Stimulated activated naive CD8-positive, alpha-beta T cell treated with anti-CD3 and anti-CD28 coated beads, Interleukin-15, Interleukin-2, amounts not matched to agents 100 ng/mL and 50 ng/mL, for 24 hours (primary cell): ENCODE measurements around the gene RPS21.

Experiments
- H3K27ac Mint-ChIP-seq: one replicate; pipeline ENCODE4 v1.8.0; 2021; ENCODE audit warnings: mild to moderate bottlenecking, mixed read lengths
- H3K27me3 Mint-ChIP-seq: one replicate; pipeline ENCODE4 v1.8.0; 2021; ENCODE audit warnings: mixed read lengths
- H3K36me3 Mint-ChIP-seq: one replicate; pipeline ENCODE4 v1.8.0; 2021; ENCODE audit warnings: low read depth, mixed read lengths
- H3K4me1 Mint-ChIP-seq: one replicate; pipeline ENCODE4 v1.8.0; 2021; ENCODE audit warnings: low read depth, mixed read lengths
- H3K4me3 Mint-ChIP-seq: one replicate; pipeline ENCODE4 v1.8.0; 2021; ENCODE audit warnings: mild to moderate bottlenecking, mixed read lengths
- H3K9me3 Mint-ChIP-seq: one replicate; pipeline ENCODE4 v1.8.0; 2021; ENCODE audit warnings: mixed read lengths

RPS21 gene

DNA sequence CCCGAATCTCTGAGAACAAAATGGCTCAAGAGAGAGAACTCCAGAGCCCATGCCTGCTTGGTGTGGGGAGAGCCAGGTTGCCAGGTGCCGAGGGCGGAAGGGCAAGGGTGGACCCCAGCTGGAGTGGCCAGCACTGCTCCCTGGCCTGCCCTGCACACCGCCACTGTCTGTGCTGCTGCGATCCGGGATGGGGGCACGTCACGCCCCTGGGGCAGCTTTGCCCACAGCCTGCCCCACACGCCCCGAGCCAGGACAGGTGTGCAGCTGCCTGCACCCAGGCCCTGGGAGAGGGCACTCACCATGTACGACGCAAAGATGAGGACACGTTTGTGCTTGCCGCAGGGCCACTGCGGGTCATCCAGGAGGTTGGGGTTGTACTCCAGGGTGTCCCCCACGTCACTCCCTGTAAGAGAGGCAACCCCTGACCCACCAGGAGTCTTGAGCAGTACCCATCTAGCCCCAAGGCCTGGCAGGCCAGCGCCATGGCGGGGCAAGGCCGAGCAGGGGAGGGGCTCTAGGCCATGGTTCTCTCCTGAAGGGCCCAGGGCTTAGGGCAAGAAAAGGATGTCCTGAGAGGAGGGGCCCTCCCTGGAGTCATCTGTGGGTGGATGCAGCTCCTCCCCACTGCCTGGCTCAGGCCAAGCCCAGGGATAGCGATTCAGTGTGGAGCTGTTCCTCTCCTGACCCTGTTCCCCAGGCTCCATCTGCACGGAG lies 5.9 kb downstream of the RPS21 start:
- Mint-ChIP-seq H3K36me3 (peaks cover 33% of the 10 kb centered on the region), H3K27ac (no peak overlapping the region)

DNA sequence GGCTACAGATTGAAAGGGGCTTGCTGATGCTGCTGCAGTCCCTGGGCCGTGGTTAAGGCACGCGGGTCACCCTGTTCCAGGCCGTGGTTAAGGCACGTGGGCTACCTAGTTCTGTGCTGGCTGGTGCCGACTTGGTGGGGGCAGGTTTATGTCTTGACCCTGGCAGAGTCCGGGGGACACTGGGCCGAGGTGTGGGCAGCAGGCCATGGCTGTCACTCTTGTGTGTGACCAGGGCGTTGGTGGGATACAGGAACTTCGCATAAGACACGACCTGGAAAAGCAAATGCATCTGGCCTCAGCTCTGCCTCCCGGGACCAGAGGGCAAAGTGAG lies 6.4 kb downstream of the RPS21 start:
- H3K36me3 Mint-ChIP-seq: peaks cover 29% of the 10 kb centered on the region
- no peaks in the 10 kb centered on the region for H3K27me3 Mint-ChIP-seq
- H3K4me1 Mint-ChIP-seq: peaks cover 19% of the 10 kb centered on the region
- H3K4me3 Mint-ChIP-seq: no peak overlapping the region
- no peak overlapping the region for H3K27ac Mint-ChIP-seq
- no peaks in the 10 kb centered on the region for H3K9me3 Mint-ChIP-seq

More for the DNA sequence above, 5.9 kb downstream of the RPS21 start:
- Mint-ChIP-seq H3K4me3 (no peak overlapping the region), H3K9me3 (no peaks in the 10 kb centered on the region), H3K27me3 (no peaks in the 10 kb centered on the region), H3K4me1 (peaks cover 24% of the 10 kb centered on the region)

DNA sequence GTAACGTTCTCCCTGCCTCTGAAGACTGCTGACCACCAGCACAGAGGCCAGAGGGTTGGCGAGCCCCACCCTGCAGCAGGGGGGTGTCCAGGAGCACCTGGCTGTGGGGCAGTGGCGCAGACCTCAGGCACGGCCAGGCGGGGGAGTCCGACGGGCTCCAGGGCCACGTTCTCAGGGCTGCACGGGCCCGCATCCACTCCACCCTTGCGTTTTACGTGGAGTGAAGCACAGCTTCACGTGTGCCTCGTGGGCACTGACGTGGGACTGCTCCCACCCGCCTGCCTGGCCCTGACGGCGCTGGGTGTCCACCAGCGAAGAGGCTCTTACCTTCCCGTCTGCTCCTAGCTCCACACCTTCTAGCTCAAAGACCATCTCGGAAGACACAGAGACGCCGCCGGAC lies 6.9 kb downstream of the RPS21 start:
- Mint-ChIP-seq H3K4me3 (no peak overlapping the region), H3K36me3 (peaks cover 24% of the 10 kb centered on the region), H3K27ac (no peak overlapping the region), H3K9me3 (no peaks in the 10 kb centered on the region), H3K27me3 (no peaks in the 10 kb centered on the region), H3K4me1 (peaks cover 13% of the 10 kb centered on the region)

DNA sequence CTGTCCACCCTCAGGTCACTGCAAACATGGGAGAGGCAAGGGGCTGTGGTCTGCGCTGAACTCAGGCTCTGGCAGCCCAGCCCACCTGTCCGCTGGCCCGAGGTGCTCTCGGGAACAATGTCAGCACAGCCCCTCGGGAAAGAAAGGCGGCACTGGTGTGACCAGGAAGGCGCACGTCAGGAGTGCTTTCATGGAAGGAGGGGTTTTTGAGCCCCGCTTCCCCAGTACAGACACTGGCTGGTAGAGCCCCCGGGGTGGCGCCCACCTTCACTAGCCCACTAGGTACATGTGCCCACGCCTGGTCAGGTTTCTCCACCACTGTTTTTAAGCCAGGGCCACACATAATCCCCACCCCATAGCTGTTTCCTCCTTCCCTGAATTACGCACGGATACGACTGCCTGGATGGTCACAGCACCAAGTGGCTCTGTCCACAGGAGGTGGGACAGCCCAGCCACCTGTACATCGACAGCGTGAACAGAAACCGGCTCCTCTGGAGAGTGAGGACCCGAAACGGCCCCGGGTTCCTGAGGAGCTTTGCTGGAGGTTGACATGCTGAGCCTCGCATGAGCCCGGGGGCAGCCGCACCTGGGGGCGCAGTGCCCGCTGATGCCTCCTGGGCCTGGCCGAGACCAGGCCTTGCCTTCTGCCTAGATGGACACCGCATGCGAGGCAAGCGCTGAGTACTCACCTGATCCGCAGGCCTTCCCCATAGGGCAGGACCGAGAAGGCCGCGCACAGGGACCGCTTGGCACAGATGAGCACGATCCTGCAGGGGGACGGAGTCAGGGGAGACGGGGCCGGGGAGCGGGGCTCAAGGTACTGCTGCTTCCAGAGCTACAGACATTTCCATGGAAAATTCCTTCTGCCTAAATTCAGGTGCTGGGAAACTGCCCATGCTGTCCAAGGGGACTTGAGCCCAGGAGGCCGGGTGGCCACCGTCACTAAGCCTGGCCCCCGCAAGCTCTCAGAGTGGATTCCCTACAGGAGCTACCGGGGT lies 7.6 kb downstream of the RPS21 start:
- Mint-ChIP-seq H3K4me3 (no peak overlapping the region), H3K4me1 (peaks cover 8% of the 10 kb centered on the region), H3K36me3 (peaks cover 17% of the 10 kb centered on the region), H3K27me3 (no peaks in the 10 kb centered on the region), H3K27ac (no peak overlapping the region), H3K9me3 (no peaks in the 10 kb centered on the region)

DNA sequence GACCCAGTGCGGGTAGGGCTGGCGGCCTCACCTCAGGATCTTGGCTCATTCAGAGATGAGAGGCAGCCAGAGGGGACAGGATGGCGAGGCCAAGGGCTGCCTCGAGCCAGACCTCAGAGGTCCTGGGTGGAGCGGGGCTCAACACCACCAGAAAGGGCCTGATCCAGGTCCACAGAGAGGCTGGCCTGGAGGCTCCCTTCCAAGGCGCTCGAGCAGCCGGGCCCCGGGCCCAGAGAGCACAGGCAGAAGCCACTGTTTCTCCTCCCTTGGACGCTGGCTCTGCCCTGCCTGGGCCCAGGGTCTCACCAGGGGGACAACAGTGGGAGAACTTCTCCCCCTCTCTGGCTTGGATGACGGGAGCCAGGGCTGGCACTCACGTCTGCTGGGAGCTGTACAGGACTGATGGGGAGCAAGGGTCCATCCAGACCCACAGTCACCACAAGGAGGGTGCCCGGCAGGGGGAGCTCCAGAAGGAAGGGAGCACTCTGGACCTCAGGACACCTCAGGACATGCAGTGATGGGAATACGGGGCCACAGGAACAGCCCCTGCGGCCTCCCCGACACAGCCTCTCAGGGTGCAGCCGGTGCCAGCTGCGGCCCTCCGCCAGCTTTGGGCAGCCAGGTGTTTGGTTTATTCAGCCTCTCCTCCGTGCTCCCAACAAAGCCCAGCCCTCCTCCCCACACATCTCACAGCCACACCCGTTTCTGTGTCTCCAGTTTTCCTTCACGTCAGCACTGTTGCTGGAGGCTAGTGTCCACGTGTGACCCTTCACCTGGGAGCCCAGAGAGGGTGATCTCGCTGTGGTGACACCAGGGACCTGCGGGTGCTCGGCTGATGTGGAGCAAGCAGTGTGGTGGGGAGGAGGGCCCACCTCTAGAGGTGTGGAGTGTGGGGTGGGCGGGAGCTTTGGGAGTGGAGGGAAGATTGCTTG lies 8.7 kb downstream of the RPS21 start:
- no peaks in the 10 kb centered on the region for H3K27me3 Mint-ChIP-seq
- no peak overlapping the region for H3K27ac Mint-ChIP-seq
- H3K4me3 Mint-ChIP-seq: no peak overlapping the region
- peaks cover 6% of the 10 kb centered on the region for H3K36me3 Mint-ChIP-seq
- peaks cover under 1% of the 10 kb centered on the region for H3K4me1 Mint-ChIP-seq
- no peaks in the 10 kb centered on the region for H3K9me3 Mint-ChIP-seq

DNA sequence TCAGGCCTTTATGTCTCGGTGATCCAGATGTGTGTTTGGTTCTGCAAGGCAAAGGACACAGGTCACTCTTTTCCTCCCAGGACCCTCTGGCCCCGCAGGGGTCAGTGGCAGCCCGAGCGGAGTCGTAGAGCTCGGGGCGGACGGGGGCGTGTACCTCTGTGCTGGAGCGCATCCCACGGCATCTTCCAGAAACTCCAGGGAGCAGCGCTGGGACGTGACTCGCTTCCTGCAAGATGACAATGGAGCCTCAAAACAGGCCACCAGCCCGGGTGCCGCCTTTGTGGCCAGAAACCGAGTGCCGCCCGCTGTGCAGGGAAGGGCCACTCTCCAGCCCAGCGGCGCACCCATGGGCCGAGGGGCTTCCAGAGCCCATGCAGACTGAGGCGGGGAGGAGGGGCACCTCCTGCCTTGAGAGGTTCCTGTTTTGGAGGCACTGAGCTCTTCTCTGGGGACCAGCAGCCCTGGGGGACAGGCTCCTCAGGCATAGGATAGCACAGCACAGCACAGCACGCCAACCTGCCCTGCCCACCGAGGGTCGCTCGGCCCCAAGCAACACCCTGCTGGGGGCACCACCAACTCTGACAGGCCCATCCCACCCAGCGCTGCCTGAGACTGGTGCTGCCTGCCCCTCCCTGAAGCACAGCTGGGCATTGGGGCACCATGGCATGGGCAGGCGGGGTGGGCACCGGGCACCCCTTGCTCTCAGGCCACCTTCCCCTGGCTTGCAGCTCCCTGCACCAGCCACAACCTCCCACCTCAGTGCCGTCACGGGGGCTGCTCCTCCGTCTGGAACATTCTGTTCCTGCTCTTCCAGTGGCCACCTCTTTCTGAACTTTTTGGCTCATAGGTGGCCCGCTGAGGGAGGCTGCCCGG lies 9.7 kb downstream of the RPS21 start:
- Mint-ChIP-seq H3K27ac (no peak overlapping the region), H3K36me3 (peaks cover 5% of the 10 kb centered on the region), H3K4me1 (no peaks in the 10 kb centered on the region)

DNA sequence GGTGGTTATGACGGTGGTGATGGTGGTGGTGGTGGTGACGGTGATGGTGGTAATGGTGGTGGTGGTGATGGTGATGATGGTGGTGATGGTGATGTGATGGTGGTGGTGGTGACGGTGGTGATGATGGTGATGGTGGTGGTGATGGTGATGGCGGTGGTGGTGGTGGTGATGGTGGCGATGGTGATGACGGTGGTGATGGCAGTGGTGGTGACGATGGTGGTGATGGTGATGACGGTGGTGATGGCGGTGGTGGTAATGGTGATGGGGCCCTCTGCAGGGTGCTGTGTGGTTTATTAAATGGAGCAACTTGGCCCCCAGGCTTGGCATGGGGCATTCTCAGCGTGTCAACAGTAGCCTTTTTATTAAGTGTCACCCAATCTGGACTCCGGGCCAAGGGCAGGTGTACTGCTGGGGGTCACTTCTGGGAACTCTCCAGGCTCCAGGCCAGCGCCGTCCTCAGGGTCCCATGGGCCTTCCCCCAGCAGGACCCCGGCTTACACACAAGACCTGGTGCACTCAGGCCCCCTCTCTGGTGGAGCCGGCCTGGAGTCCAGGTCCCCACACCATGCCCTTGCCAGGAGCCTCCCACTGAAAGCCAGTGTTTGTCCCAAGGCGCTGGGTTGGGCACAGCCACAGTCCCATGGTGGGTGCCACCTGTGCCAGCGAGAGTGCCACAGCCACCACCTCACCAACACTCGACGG lies 11.4 kb downstream of the RPS21 start:
- Mint-ChIP-seq H3K4me1 (no peaks in the 10 kb centered on the region), H3K4me3 (no peak overlapping the region), H3K9me3 (no peaks in the 10 kb centered on the region), H3K27me3 (no peaks in the 10 kb centered on the region), H3K36me3 (peaks cover 5% of the 10 kb centered on the region), H3K27ac (no peak overlapping the region)

More for the DNA sequence above, 9.7 kb downstream of the RPS21 start:
- no peaks in the 10 kb centered on the region for H3K9me3 Mint-ChIP-seq
- H3K27me3 Mint-ChIP-seq: no peaks in the 10 kb centered on the region
- no peak overlapping the region for H3K4me3 Mint-ChIP-seq

DNA sequence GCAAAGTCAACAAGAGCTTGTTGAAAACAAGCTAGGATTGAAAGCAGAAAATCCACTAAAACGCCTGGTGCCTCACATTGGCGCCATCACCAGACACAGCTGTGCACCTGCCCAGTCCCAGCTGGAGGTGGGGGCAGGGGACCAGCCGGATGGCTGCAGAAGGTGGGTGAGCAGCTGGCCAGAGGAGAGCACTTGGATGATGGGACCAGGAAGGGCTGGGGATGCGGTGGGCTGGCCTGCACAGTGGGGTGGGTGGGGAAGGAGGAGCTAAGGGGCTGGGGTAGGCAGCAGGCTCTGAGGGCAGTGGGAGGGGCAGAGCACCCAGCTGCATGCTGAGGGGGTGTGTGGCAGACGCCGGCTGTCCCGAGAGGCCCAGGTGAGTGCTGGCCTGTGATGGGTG lies 13.1 kb downstream of the RPS21 start:
- Mint-ChIP-seq H3K9me3 (no peaks in the 10 kb centered on the region), H3K4me3 (no peak overlapping the region), H3K36me3 (peaks cover 5% of the 10 kb centered on the region), H3K27me3 (no peaks in the 10 kb centered on the region), H3K4me1 (peaks cover 1% of the 10 kb centered on the region), H3K27ac (no peak overlapping the region)

DNA sequence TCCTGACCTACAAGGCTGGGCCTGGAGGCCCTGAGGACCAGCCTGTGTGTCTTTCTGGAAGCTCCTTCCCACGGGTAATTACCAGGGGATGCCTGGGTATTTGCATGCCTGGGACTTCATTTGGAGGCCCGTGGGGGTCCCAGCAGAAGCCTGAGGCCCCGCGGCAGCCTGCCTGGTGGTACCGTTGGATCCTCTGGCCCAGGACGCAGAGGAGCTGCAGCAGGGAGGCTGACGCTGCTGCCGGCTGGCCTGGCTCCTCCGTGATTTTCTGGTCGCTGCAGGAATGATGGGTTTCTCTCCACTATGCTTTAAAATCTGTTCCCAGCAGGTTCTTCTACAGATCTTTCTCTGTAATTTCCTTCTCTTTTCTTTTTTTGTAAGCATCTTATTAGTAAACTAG lies 13.6 kb downstream of the RPS21 start:
- no peaks in the 10 kb centered on the region for H3K9me3 Mint-ChIP-seq
- H3K27ac Mint-ChIP-seq: no peak overlapping the region
- H3K27me3 Mint-ChIP-seq: no peaks in the 10 kb centered on the region
- H3K36me3 Mint-ChIP-seq: peaks cover 5% of the 10 kb centered on the region
- no peak overlapping the region for H3K4me3 Mint-ChIP-seq
- H3K4me1 Mint-ChIP-seq: peaks cover 7% of the 10 kb centered on the region

DNA sequence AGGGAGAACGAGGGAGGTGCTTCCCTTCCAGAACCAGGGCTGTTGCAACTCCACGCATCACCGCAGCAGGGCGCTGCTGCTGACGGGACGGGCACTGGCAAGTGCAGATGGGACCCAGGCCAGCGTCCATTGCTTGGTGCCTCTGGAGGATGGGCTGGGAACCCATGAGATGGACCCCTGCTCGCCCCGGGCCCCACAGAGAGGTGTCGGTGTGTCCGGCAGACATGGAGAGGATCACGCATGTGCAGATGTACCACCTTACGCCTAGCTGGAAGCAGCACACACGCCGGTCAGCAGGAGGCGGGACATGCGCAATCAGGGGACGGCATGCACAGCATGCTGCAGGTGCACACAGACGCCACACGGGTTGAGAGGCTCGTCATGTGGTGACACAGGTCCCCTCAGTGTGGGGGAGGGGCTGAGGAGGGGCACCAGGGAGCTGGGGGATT lies 14.5 kb downstream of the RPS21 start:
- Mint-ChIP-seq H3K36me3 (peaks cover 5% of the 10 kb centered on the region), H3K9me3 (no peaks in the 10 kb centered on the region), H3K4me1 (peaks cover 13% of the 10 kb centered on the region), H3K4me3 (no peak overlapping the region), H3K27ac (no peak overlapping the region), H3K27me3 (no peaks in the 10 kb centered on the region)

DNA sequence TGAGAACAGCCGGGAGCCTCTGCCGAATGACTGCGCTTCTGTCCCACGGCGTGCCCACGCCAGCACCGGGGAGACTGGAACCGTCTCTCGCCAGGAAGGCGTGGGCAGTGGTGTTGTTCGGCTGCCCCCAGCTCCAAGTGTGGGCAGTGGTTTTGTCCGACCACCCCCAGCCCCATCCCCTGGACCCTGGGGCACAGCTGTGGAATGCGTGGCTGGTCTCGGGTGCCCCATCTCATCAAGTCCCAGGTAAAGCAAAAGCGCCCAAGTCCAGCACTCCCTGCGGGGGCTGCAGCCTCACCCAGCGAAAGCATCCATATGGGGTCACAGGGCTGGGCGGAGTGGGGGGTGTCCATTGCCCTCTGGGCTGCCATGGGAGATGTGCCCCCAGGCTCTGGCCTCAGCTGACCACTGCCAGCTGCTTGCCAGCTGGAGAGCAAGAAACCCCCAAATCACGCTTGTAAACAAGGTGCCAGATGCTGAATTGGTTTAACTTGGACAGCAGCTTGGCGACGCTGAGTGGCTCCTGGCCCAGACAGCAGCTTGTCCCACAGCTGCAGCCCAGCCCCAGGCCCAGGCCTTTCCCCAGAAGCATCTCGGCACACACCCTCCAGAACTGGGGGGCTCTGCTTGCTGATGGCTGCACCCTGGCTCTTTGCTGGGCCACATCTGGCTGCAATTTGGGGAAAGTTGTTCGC lies 15.7 kb downstream of the RPS21 start:
- peaks cover 3% of the 10 kb centered on the region for H3K36me3 Mint-ChIP-seq
- H3K27me3 Mint-ChIP-seq: no peaks in the 10 kb centered on the region
- H3K9me3 Mint-ChIP-seq: no peaks in the 10 kb centered on the region
- no peak overlapping the region for H3K27ac Mint-ChIP-seq
- H3K4me3 Mint-ChIP-seq: no peak overlapping the region
- H3K4me1 Mint-ChIP-seq: peaks cover 14% of the 10 kb centered on the region

DNA sequence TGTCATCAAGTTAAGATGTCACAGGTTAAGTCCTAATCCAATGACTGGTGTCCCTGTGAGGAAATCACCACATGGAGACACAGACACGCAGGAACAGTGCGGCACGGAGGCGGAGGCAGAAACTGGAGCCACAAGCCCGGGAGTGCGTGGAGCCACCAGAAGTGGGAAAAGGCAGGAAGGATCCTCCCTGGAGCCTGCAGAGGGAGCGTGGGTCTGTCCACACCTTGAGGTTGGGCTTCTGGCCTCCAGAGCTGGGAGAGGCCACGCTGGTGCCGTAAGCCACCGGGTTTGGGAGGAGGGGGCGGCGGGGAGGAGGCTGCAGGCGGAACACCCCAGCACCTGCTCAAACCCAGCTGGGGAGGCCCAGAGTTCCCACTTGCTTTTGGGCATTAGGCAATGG lies 16.4 kb downstream of the RPS21 start:
- Mint-ChIP-seq H3K4me1 (peaks cover 18% of the 10 kb centered on the region), H3K27me3 (no peaks in the 10 kb centered on the region), H3K27ac (no peak overlapping the region), H3K9me3 (no peaks in the 10 kb centered on the region), H3K36me3 (no peaks in the 10 kb centered on the region), H3K4me3 (no peak overlapping the region)

DNA sequence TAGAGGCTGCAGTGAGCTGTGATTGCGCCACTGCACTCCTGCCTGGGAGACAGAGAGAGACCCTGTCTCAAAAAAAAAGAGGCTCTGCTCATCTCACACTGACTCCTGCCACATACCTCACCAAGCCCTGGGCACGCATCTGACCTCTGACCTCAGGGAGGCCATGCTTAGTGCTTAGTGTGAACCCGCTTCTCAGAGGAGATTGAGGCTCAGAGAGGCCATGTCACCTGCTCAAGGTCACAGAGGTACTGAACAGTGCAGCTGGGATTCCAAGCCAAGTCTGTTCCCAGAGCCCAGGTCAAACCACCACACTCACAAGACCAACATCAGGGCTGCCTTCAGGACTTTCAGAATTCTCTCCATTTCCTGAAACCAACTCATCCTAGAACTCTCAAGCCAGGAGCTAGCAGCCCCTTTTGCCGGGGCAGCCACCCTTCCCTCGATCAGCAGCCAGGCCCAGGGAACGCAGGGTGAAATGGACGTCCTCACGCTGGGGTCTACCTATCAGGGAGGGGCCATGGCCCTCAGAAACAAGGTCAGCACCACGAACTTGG lies 17.3 kb downstream of the RPS21 start:
- Mint-ChIP-seq H3K36me3 (no peaks in the 10 kb centered on the region), H3K9me3 (no peaks in the 10 kb centered on the region), H3K27me3 (peaks cover under 1% of the 10 kb centered on the region), H3K4me1 (peaks cover 18% of the 10 kb centered on the region), H3K4me3 (no peak overlapping the region), H3K27ac (no peak overlapping the region)
